HEK293 (cell line): Measurements from ENCODE around the gene PAPSS2.

Experiments
- PRDM2 ChIP-seq: fragments of 450-650 bp; formaldehyde crosslinking; IDR thresholded peaks from 2 replicates; pipeline ENCODE4 v1.5.1; 2016; ENCODE audit warnings: missing biosample characterization, missing genetic modification characterization, borderline replicate concordance
- REPIN1 ChIP-seq: fragments of 450-650 bp; formaldehyde crosslinking; IDR thresholded peaks from 2 replicates; pipeline ENCODE4 v1.5.1; 2017; ENCODE audit warnings: missing biosample characterization, missing genetic modification characterization, low read depth
- REST ChIP-seq: fragments of 450-650 bp; formaldehyde crosslinking; IDR thresholded peaks from 2 replicates; pipeline ENCODE4 v1.5.1; 2016; ENCODE audit warnings: missing biosample characterization, missing genetic modification characterization

GRCh38 chr10:87650838-87651589, 8.7 kb upstream of the PAPSS2 start:
- TF ChIP-seq PRDM2 (tag by site-specific recombination): no peak
- no peak for TF ChIP-seq REST (tag by site-specific recombination)
- no peak for TF ChIP-seq REPIN1 (tag by site-specific recombination)
